Activated CD8-positive, alpha-beta memory T cell treated with anti-CD3 and anti-CD28 coated beads for 48 hours (primary cell): ENCODE measurements around the gene ACSL6.

Experiments
- DNase-seq, 3 experiments: peaks; one replicate each; pipeline ENCODE4 v3.0.0-alpha.2; 2020; ENCODE audit warnings: low read depth in 2 of 3, low spot score in 2 of 3

Gene ACSL6

DNA sequence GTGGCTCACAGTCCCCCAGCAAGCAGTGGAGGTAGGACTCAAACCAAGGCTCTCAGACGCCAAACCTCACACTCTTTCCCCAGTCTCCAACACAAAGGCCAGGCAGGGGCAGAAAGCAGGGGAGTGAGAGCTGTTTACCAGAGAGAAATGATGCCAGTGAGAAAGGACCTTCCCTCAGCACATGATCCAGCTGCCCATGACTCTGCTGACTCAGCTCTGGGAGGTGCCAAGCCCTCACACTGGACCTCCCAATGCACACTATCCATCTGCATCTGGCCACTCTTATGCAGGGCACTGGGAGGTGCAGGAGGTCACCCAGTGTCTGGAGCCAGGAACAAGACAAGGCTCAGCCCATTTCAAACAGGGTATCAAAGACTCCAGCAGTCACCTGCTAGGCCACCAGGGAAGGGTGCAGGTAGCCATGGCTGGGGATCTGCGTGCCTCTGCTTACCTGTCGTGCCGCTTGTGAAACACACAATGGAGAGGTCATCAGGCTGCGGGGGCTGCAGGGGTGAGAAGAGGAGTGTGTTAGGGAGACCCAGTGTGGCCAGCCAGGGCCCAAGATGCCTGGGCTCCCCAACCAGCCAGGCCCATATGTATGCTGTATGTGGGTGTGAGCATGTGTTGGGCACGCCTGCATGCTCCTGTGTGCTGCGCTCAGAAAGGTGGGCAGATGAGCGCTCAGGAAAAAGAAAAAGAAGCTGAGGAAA, 26.3 kb downstream of the ACSL6 start:
- no peak for DNase-seq

DNA sequence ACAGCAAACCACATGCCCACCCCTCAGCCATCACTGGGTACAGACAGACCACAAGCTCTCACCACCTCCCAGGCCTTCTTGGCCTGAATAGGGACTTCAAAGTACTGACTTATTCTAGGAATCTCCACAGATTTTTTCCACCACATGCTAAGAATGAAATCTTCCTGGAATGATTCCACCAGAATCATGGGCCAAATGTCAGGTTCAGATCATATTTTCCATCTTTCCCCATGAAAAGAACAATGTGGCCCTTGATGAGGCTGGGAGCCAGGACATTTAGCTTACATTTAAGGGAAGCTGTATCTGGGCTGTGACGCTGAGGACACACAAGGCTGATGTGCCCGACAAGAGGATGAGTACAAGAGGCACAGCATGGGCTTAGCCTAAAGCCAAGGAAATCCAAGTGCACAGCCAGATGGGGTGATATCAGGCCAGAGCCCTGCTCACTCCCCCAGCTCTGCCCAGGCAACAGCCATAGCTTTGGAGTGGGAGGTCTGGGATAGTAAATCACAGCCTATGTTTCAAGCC, 28.1 kb downstream of the ACSL6 start:
- DNase-seq, result no peak

DNA sequence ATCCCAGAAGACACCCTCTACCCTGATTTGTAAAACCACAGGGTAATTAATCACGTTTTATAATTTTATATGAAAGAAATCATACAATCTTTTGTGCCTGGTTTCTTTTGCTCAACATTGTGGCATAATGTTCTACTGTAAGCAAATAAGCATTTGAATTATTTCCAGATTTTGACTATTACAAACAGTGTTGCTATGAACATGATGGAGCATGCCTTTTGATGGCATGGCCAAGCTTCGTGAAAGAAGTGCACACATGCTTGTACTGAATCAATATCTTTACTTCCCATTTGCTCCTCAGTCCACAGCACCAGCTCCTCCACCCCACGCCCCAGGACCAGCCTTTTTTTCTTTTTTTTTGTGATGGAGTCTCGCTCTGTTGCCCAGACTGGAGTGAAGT, 29.9 kb downstream of the ACSL6 start:
- no peak for DNase-seq

DNA sequence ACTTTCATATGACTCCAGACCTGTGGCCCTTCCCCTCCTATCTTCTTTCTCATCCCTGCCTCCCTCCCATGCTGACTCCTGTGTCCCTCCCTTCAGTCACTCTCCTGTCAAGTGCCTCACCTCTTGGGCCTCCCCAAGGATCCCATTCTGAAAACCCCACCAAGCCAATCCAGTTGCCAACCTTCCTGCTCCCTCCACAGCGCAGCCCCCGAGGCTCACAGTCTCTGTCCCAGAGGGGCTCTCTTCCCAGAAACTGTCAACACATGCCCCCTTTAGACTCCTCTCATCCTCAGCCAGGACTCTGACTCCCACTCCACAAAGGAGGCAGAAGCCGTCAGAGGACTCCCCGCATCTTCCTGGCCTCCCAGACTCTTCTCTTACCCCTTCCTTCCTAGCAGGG, 30.8 kb downstream of the ACSL6 start:
- DNase-seq, result no peak

DNA sequence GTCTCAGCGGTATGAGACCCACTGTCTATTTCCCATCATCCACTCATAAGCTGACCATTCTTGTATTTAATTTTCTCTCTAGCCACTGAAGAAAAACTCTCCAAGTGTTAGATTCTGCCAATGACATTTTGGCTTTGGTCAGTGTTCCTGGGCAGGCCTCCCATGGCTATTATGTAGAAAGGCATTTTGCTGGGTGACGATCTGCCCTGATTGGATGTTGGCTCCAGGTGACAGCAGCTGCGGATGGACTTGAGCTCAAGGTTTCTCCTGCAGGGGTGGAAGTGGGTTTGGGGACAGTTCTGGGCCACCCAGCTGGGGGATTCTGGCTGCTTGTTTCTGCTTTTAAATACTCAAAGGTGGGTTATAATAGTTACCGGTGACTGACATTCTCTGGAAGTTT, 31.6 kb downstream of the ACSL6 start:
- no peak for DNase-seq

DNA sequence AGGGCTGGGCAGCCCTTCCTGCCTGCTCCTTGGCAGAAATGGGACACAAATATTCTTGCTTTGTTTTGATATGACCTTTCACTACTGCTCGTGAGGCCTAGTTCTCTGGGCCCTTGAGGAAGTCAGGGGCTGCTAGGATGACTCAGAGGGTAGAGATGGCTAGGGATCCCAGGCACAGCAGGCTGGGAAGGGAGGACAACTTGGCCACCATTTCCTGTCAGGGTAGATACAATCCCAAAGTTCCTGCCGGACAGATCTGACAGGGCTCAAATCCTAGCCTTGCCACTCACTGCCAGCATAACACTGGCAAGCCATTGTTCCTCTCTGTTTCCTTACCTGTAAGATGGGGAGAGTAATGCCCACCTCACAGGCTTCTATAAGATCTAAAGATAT, 34.2 kb downstream of the ACSL6 start:
- no peak for DNase-seq

DNA sequence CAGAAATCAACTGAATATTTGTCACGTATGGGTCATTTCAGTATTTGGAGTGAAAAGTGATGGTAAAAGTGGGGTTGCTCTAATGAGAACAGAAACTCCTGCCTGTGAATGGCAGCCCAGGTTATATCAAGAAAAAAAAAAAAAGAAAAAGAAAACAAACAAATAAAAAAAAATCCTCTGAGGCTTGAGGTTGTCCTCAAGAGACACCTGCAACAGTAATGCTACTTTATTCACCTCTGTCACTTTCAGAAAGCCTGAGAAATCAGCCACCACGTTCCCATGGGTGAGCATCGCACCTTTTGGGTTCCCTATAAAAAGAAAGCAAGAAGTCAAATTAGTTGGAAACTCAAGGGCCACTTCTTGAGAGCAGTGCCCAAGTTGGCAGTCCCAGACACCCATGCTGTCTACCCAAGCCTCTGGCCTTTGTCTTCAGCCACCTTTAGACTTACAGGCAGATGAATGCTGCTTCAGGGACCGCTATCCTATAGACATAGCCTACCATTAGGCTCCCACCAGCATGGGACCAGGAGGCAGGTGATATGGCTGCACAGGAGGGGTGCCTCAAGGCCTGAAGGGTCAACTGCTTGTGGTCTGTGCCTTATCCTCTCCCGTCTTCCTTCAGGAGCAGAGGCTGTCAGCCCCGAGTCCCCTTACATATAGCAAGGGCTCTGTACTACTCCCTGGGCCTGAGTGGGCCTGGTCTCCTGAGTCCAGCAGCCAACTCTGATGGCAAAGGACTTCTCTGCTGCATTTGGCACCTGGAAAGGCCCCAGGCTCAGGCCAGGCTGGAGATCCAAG, 34.8 kb downstream of the ACSL6 start:
- DNase-seq, result no peak

DNA sequence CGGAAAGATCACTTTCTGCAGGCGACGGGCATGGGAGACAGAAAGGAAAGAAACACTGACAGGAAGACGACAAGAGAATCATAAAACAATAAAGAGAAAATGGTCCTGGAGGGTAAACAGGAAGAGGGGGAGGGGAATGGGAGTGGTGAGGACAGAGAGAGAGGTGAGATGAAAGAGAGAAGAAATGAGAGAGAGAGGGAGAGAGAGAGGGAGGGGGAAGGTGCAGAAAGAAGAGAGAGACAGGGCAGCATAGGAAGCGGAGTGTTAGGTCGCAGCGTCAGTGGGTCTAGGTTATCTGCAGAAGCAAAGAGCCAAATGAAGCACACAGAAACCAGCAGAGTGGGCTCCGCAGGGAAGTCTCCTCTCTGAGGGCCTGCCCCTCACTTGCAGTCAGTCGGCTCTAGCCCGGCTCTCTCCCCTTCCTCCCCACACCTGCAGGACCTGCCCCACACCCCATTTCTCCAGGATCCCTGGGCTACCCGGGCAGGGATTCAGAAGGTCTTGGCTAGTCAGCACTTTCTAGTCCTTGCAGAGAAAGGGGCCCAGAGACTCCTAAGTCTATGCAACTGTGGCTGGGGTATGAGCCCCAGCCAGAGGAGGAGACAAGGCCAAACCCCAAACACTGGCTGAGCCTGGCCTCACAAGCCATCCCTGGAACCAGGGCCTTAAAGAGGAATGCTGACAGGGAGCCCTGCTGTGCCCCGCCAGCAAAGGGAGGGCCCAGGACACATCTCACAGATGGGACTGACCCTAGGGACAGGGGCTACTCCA, 36.3 kb downstream of the ACSL6 start:
- no peak for DNase-seq

DNA sequence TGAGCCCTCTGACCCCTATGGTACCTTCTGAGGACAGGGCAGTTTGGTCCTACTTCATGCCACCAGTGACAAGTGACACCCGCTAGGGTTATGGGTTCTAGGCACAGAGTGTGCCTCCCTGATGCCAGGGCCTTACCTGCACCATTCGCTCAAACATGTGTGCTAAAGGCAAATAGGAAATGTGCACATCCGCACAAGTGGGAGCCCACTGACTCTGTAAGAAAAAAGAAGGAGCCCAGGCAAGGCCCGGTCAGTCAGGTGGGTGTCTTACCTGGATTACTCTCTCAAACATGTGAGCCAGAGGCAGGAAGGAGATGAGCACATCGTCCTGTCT, 36.9 kb downstream of the ACSL6 start:
- DNase-seq, result no peak

DNA sequence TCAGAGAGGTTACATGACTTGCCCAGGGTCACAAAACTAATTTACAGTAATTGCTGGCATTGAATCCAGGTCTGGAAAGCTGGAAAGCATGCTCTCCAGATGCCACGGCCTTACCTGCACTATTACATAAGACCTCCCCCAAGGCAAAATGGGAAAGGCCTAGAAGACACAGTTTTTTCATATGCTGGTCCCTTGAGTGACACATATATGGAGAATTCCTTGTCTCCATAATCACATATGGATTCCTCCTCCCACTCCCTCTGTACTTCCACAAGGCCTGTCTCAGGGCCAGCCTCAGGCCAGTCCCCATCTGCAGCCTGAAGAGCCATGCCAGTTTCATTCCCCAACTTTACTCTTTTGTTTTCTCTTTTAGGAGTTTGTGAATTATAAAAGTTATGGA, 37.4 kb downstream of the ACSL6 start:
- no peak for DNase-seq

DNA sequence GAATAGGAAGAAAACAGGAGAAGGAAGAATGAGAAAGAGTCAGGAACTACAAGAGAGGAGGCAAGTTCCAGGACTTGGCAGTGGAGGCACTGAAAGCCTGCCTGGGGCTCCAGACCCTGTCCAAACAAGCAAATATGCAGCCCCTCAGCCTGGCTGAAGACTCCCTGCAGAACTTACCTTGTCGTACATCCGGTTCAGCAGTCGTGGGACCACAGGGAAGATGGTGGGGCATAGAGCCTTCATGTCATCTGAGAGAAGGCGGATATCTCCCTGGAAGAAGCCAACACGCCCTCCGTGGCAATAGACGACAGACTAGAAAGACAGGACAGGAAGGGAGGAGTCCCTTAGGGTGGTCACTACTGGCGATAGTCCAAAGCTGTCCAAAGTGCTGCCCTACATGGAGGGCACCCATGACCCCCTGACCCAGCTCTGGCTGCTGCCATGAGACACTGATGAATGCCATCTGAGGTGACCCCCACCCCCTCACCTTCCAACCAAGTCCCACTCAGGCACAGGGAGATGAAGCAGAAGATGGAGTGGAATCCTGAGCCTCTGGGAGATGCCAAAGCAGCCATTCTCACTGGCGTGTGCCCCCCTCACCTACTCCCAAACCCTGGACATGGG, 38.3 kb downstream of the ACSL6 start:
- no peak for DNase-seq

DNA sequence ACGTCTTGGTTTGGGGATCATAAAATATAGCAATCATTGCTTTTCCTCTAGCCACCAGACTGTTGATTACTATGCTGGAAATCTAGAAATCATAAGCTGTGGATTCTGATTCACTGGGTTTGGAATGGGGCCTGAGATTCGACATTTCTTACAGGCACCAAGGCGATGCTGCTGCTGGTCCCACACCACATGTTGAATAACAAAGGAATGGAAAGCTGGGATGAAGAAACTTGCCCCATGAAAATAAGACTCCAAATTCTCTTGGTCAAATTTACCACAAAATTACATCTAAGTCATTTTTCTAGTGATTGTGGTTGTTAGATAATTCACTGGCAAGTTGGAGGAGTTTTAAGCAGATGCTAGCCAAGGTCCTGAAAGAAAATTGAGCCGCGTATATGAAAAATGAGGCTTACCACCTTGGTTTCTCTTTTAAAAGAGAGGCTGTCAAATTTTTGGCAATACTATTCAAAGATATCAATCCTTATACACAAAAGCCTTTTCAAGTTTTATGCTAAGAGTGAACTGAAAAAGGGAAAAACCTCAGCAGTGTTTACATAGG, 43.0 kb downstream of the ACSL6 start:
- DNase-seq, result no peak

DNA sequence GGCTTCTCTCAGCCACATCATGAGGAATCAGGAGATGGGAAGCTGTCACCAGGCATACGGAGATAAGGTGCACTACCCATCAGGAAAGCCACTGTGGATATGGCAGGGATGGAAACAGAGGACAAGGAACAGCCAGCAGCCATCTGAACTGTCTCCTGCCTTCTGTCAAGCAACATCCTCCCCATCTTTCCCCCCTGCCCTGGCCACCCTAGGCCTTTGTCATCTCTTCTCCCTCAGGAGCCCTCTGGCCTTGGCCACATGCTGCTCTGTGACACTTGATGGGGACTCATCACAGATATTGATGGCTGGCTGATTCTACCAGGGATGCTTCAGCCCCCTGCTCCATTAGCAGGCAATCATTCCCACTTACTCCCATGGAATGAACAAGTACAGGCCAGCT, 44.9 kb downstream of the ACSL6 start:
- no peak for DNase-seq

DNA sequence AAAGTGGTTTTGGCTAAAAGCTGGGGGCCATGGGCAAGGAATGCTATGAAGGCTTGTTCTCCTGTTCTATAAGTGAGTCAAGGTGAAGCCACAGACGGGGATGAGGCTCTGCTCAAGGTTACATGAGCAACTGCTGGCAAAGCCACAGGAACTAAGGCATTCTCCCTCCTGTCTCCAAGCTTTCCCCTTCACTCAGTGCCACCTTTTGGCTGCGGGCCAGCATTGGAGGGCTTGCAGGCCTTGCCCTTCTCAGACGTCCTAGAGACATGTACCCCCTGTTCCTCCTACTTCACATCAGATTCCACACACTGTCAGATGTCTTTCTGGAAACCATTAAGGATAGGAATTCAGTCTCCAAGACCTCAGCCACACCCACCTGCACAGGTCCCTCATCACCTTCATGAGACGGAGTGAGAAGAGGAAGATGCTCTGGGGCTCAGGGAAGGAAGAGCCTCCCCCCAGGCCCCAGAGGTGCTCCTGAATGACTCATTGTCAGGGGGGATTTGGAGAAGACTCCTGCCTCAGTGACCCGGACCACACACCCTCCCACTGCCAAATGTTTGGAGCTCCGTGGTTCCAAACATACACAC, 45.5 kb downstream of the ACSL6 start:
- no peak for DNase-seq

DNA sequence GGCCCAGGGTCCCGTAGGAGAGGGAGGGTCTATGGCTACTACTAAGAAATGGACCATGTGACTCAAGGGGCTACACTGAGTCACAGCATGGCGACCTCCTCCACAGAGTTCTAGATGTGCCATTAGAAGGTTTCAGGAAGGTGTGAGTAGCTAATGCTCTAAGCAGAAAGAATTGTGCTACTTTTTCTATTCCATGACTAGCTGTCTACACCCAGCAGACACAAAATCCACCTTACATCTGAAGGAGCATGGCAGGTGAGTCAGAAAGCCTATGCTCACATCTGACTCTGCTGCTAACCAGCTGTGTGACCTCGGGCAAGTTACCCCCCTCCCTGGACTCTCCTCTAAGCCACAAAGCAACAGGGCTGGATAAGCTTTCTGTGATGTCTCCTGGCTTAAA, 51.6 kb downstream of the ACSL6 start:
- no peak for DNase-seq

DNA sequence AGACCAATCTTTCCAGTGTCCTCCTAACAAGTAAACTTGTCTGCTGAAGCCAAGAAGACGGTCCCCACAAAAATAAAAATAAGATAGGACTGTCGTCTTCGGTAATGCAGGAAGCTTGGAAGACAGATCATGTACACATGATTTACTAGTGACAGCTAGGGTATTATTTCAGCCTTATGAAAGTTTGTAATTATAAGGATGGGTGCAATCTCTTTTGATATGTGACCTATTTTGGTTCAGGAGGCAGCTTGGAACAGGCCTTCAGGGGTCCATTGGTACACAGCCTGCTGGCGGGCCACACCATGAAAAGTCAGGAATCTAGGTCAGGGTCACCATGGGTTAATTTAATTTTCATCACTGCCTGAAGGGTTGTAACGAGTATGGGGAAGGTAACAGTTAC, 52.3 kb downstream of the ACSL6 start:
- no peak for DNase-seq

DNA sequence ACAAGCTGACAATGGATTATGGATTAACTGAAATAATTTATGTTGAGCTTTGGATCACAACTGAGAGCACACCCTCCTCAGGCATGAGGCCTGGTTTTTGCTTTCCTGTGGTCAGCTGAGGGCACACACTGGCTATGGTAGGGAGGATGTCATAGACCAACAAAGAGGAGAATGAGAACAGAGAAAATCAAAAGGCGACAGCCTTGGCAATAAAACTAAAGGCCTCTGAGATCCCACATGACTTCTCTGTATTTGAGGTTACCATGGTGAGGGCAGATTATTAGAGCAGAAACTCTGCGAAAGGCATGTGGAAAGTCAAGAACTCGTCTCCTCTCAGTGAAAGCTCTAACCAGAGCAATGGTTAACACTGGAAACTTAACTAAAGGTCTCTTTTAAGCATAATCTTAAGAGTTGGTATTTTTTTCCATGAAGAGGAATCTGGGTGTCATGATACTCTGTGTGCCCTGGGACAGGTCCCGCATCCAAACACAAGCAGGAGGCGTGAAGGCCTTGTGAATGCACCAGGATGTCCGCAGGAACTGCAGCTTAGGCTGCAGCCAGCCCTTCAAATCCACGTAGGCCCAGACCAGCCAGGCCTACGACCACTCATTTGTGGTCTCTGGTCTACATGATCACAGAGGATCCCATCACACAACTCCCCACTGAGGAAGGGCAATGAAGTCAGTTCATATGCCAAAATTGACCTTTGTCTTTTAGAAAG, 53.6 kb downstream of the ACSL6 start:
- no peak for DNase-seq

DNA sequence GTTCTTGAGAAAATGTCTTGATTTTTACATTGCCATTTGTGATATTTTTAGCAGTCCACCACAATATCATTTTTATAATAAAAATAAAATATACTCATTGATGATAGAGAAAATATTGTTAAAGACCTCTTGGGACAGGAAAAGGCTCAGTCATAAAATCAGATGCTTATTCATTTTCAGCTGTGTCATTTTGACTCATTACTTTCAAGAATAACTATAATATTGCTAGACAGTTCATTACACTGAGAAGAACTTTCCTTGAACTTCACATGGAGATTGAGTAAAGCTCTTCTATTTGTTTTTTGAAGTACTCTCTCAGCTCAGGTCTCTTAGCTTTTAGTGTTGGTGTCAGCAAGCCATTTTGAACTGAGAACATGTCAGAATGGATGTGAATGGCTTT, 57.5 kb downstream of the ACSL6 start:
- DNase-seq, result no peak

DNA sequence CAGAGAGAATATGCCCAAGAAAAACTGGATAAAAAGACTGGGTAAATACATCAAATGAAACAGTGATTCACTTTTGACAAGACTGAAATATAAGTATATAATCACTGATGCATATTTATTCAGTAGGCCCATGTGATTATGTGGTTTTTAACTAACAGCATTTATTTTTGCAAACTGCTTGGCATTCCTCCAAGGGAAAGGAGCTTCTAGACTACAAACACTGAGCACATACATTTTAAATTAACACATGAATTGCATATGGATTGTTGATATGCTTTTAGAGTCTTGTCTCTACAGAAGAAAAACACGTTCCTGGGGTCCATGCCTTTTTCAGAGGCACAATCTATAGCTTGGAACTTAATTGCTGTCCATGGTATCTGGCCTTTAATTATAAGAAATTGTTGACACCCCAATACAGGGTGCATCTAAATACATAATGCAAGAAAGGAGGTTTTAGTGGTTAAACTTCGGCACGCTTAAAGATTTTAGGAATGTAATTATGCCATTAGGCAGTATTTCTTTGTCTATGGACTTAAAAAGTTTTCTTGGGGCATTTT, 59.1 kb downstream of the ACSL6 start:
- DNase-seq, result no peak

DNA sequence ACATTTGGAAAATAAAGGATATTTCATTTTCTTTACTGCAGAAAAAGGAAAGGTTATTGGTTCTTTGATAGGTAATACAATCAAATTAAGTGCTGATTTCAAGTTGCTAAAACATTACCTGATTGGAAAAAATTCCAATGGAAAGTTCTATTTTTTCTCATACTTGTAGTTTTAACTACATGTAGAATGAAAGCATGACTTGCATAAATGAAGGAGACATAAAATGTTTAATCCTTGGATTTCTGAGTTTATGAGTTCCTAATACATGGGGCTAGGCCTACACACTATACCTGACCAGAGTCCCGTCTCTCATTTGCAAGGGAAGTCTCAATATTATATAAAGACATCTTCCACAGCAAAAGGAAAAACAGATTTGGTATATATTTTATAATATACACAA, 60.8 kb downstream of the ACSL6 start:
- DNase-seq, result no peak
